Mesenchymal stem cell (in vitro differentiated cells and primary cell): ENCODE results near the gene MICU1.

Source experiments
- DNase-seq: peaks from one replicate; pipeline ENCODE4 v3.0.0-alpha.2; 2013
- H2AFZ ChIP-seq: one replicate; pipeline ENCODE4 v1.6.1; 2013; ENCODE audit warnings: low read depth, mild to moderate bottlenecking, control low read depth, inconsistent platforms, low read length, moderate library complexity
- H2AK5ac ChIP-seq: 2 replicates; pipeline ENCODE4 v1.6.1; 2013; ENCODE audit warnings: low read length, moderate library complexity, mild to moderate bottlenecking, inconsistent platforms; ENCODE audit not compliant: severe bottlenecking
- H2BK120ac ChIP-seq: one replicate; pipeline ENCODE4 v1.6.1; 2013; ENCODE audit warnings: low read depth, mild to moderate bottlenecking, inconsistent platforms, low read length, moderate library complexity
- H2BK12ac ChIP-seq, 2 experiments: one replicate each; pipeline ENCODE4 v1.6.1; 2013; ENCODE audit warnings: inconsistent platforms in 2 of 2, low read length in 2 of 2, mild to moderate bottlenecking in 2 of 2, moderate library complexity in 2 of 2, control low read depth in 1 of 2
- H2BK15ac ChIP-seq: one replicate; pipeline ENCODE4 v1.6.1; 2013; ENCODE audit warnings: mild to moderate bottlenecking, low read depth, inconsistent platforms; ENCODE audit not compliant: poor library complexity, severe bottlenecking
- H2BK5ac ChIP-seq: 2 replicates; pipeline ENCODE4 v1.6.1; 2013; ENCODE audit warnings: low read depth, mild to moderate bottlenecking, low read length, control low read depth, inconsistent platforms; ENCODE audit not compliant: poor library complexity, severe bottlenecking
- H3K14ac ChIP-seq, 2 experiments: one replicate each; pipeline ENCODE4 v1.6.1; 2013; ENCODE audit warnings: inconsistent platforms in 2 of 2, low read length in 2 of 2, control low read depth in 1 of 2, mild to moderate bottlenecking in 1 of 2, moderate library complexity in 1 of 2
- H3K18ac ChIP-seq, 2 experiments: one replicate each; pipeline ENCODE4 v1.6.1; 2013; ENCODE audit warnings: inconsistent platforms in 2 of 2, low read length in 2 of 2, control low read depth in 1 of 2, low read depth in 1 of 2, mild to moderate bottlenecking in 1 of 2
- H3K23ac ChIP-seq, 2 experiments: one replicate each; pipeline ENCODE4 v1.6.1; 2013; ENCODE audit warnings: inconsistent platforms in 2 of 2, low read length in 2 of 2, mild to moderate bottlenecking in 2 of 2, moderate library complexity in 2 of 2, control low read depth in 1 of 2
- H3K27ac ChIP-seq: 2 replicates; pipeline ENCODE4 v1.5.1; 2013; ENCODE audit warnings: mild to moderate bottlenecking, moderate library complexity, low read length, control low read depth, inconsistent platforms; ENCODE audit not compliant: poor library complexity, severe bottlenecking
- H3K27me3 ChIP-seq, 2 experiments: 2 replicates each; pipeline versions ENCODE4 v1.6.1 to v1.7.0; 2013; ENCODE audit warnings: low read length in 2 of 2, mild to moderate bottlenecking in 2 of 2, moderate library complexity in 2 of 2, control low read depth in 1 of 2, inconsistent platforms in 1 of 2; ENCODE audit not compliant: control insufficient read depth in 1 of 2, insufficient read depth in 1 of 2
- H3K36me3 ChIP-seq, 2 experiments: 2 replicates each; pipeline versions ENCODE4 v1.6.1 to v1.7.0; 2013; ENCODE audit warnings: low read length in 2 of 2, control low read depth in 1 of 2, inconsistent platforms in 1 of 2, low read depth in 1 of 2, mild to moderate bottlenecking in 1 of 2; ENCODE audit not compliant: insufficient read depth in 2 of 2, control insufficient read depth in 1 of 2
- H3K4ac ChIP-seq, 2 experiments: one replicate each; pipeline ENCODE4 v1.6.1; 2013; ENCODE audit warnings: inconsistent platforms in 2 of 2, low read length in 2 of 2, mild to moderate bottlenecking in 2 of 2, moderate library complexity in 2 of 2, control low read depth in 1 of 2, low read depth in 1 of 2
- H3K4me1 ChIP-seq: 2 replicates; pipeline ENCODE4 v1.6.1; 2013; ENCODE audit warnings: low read depth, low read length, control low read depth; ENCODE audit not compliant: control insufficient read depth, insufficient read depth
- H3K4me2 ChIP-seq: 2 replicates; pipeline ENCODE4 v1.6.1; 2013; ENCODE audit warnings: low read length, mild to moderate bottlenecking, inconsistent platforms; ENCODE audit not compliant: poor library complexity, severe bottlenecking
- H3K4me3 ChIP-seq, 2 experiments: 2 replicates each; pipeline versions ENCODE4 v1.5.1 to v1.7.0; 2013; ENCODE audit warnings: low read length in 2 of 2, mild to moderate bottlenecking in 2 of 2, control low read depth in 1 of 2, low read depth in 1 of 2; ENCODE audit not compliant: insufficient read depth in 1 of 2
- H3K79me1 ChIP-seq: replicated peaks from 2 replicates; pipeline ENCODE4 v1.6.1; 2013; ENCODE audit warnings: mild to moderate bottlenecking, control low read depth, low read length, inconsistent platforms; ENCODE audit not compliant: poor library complexity, severe bottlenecking
- H3K9ac ChIP-seq: 2 replicates; pipeline ENCODE4 v1.7.0; 2013; ENCODE audit warnings: mild to moderate bottlenecking, low read length, moderate library complexity
- H3K9me3 ChIP-seq: 2 replicates; pipeline ENCODE4 v1.7.0; 2013; ENCODE audit warnings: mild to moderate bottlenecking, low read length; ENCODE audit not compliant: control insufficient read depth
- H4K8ac ChIP-seq: one replicate; pipeline ENCODE4 v1.6.1; 2013; ENCODE audit warnings: inconsistent platforms, mild to moderate bottlenecking, low read length, moderate library complexity
- H4K91ac ChIP-seq: one replicate; pipeline ENCODE4 v1.6.1; 2013; ENCODE audit warnings: mild to moderate bottlenecking, low read length, inconsistent platforms
- WGBS: methylation state at CpG from one replicate; pipeline ENCODE4 v1.1.7; 2013; ENCODE audit warnings: mixed read lengths; 5-methylcytosine and 5-hydroxymethylcytosine counted together

Gene MICU1

DNA sequence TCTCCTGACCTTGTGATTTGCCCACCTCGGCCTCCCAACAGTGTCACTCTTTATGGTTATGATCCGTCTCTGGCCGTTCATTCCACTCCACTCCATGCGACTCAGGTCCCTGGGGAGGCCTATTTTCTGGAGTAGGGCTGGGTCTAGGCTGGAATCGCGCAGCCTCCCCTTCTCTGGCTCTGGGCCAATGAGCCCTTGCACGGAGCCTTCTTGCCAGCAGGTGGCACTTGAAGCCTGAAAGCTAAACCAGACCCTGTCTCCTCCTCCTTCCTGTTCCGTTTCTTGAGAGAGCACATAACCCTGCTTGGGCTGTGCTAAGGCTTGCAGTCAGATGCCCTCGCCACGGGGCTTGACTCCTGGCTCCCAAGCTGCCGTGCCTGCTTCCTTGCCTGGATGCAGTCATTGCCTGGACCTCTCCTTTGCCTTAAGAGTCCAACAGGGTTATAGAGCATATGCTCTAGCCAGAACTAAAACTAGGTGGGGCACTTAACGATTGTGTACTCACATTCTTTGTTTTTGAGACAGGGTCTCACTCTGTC, 261.6 kb downstream of the MICU1 start:
- peak overlapping the region; percentile 30 for H3K4me2 ChIP-seq
- H3K14ac ChIP-seq = no peak overlapping the region
- peak overlapping the region; percentile 46 for H3K27ac ChIP-seq
- no peak overlapping the region for H2AK5ac ChIP-seq
- H3K4me1 ChIP-seq = peaks cover 2% of the 10 kb centered on the region
- H2BK15ac ChIP-seq = no peak overlapping the region
- peaks cover 27 to 29% of the 10 kb centered on the region in 2 experiments for H3K36me3 ChIP-seq
- no peak overlapping the region for H3K23ac ChIP-seq
- peak overlapping the region; percentile 88 for H4K8ac ChIP-seq
- peak overlapping the region in 1 of 2 experiments; percentile 46 for H3K4me3 ChIP-seq
- peak overlapping the region; percentile 60 for H2AFZ ChIP-seq
- peak overlapping the region; percentile 88 for H3K9ac ChIP-seq
- no peak overlapping the region for H2BK12ac ChIP-seq
- H3K9me3 ChIP-seq = no peaks in the 10 kb centered on the region
- H3K27me3 ChIP-seq = no peaks in the 10 kb centered on the region
- peak overlapping the region; percentile 56 for H4K91ac ChIP-seq
- H3K18ac ChIP-seq = peak overlapping the region; percentile 25 to 74
- no peak overlapping the region for H2BK120ac ChIP-seq
- DNase-seq = peak; percentile 95
- H3K79me1 ChIP-seq = peaks cover 3% of the 10 kb centered on the region
- H3K4ac ChIP-seq = peak overlapping the region in 1 of 2 experiments; percentile 60
- H2BK5ac ChIP-seq = no peak overlapping the region
- WGBS = 11% methylated on average over 10 of the region's 12 CpGs

DNA sequence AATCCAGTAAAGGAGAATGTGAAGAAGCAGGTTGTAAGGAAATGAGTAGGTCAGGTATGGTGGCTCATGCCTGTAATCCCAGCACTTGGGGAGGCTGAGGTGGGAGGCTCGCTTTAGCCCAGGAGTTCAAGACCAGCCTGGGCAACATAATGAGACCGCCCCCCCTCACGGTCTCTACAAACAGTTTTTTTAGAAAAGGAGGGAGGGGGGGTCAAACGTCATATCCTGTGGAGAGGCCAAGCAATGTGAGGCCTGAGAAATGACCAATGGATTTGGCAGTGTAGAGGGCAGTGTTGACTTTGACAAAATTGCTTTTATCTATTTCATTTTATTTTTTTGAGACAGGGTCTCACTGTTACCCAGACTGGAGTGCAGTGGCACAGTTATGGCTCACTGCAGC, 268.9 kb downstream of the MICU1 start:
- no peak overlapping the region for H3K14ac ChIP-seq
- H3K4me3 ChIP-seq = no peak overlapping the region
- 93% methylated on average over 4 of the region's 4 CpGs for WGBS
- H4K91ac ChIP-seq = no peak overlapping the region
- no peak for DNase-seq
- no peak overlapping the region for H3K9ac ChIP-seq
- H2AFZ ChIP-seq = no peak overlapping the region
- H2BK5ac ChIP-seq = no peak overlapping the region
- H3K4ac ChIP-seq = no peak overlapping the region
- H3K4me1 ChIP-seq = peaks cover 6% of the 10 kb centered on the region
- H3K79me1 ChIP-seq = peaks cover 3% of the 10 kb centered on the region
- no peak overlapping the region for H2AK5ac ChIP-seq
- H3K23ac ChIP-seq = no peak overlapping the region
- H3K18ac ChIP-seq = no peak overlapping the region
- H3K27me3 ChIP-seq = no peaks in the 10 kb centered on the region
- H3K9me3 ChIP-seq = no peaks in the 10 kb centered on the region
- no peak overlapping the region for H2BK120ac ChIP-seq
- H3K27ac ChIP-seq = no peak overlapping the region
- no peak overlapping the region for H2BK12ac ChIP-seq
- no peak overlapping the region for H2BK15ac ChIP-seq
- no peak overlapping the region for H4K8ac ChIP-seq
- H3K4me2 ChIP-seq = no peak overlapping the region
- H3K36me3 ChIP-seq = peaks cover 5 to 11% of the 10 kb centered on the region in 2 experiments

DNA sequence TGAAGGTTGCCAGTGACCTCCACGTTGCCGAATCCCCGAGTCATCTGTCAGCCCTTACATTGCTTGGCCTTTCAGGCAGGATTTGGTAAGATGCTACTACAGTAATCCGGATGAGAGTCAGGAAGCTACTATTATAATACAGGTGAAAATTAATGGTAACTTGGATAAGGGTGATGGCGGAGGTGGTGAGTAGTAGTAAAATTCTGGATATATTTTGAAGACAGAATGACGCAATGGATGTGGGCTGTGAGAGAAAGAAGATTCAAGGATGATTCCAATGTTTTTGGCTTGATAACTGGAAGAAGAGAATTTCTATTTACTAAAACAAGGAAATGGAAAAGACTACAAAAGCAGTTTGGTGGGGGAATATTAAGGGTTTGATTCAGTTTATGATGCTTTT, 269.8 kb downstream of the MICU1 start:
- H2AK5ac ChIP-seq = no peak overlapping the region

DNA sequence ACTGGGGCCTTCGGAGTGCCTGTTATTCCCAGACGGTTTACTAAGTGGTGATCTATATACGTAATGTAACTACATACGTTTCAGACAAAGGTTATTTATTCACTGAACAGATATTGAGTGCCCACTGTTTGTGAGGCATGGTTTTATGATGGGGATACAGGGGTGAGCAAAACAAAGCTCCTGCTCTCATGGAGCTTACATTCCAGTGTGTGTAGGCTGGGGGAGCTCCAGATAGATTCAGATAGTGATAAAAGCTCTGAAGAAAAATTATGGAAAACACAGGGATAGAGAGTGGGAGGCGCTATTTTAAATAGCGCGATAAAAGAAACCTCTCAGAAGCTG, 270.7 kb downstream of the MICU1 start:
- no peak overlapping the region for H3K4ac ChIP-seq
- peak overlapping the region; percentile 69 for H3K27ac ChIP-seq
- WGBS = 77% methylated on average over 4 of the region's 7 CpGs
- no peak overlapping the region for H2AK5ac ChIP-seq
- H3K18ac ChIP-seq = no peak overlapping the region
- no peaks in the 10 kb centered on the region for H3K27me3 ChIP-seq
- DNase-seq = no peak
- H3K14ac ChIP-seq = no peak overlapping the region
- H3K4me2 ChIP-seq = peak overlapping the region; percentile 51
- H3K36me3 ChIP-seq = peaks cover 18 to 19% of the 10 kb centered on the region in 2 experiments
- H3K9ac ChIP-seq = peak overlapping the region; percentile 98
- H3K23ac ChIP-seq = no peak overlapping the region
- H3K4me3 ChIP-seq = peak overlapping the region; percentile 20 to 85
- peaks cover 17% of the 10 kb centered on the region for H3K79me1 ChIP-seq
- no peak overlapping the region for H2BK12ac ChIP-seq
- no peak overlapping the region for H4K91ac ChIP-seq
- H3K4me1 ChIP-seq = peaks cover 6% of the 10 kb centered on the region
- no peaks in the 10 kb centered on the region for H3K9me3 ChIP-seq
- H4K8ac ChIP-seq = peak overlapping the region; percentile 83
- H2BK5ac ChIP-seq = no peak overlapping the region
- no peak overlapping the region for H2BK120ac ChIP-seq
- no peak overlapping the region for H2AFZ ChIP-seq
- H2BK15ac ChIP-seq = no peak overlapping the region

More for the DNA sequence above, 269.8 kb downstream of the MICU1 start:
- H3K14ac ChIP-seq = no peak overlapping the region
- H3K4me2 ChIP-seq = no peak overlapping the region
- H2AFZ ChIP-seq = no peak overlapping the region
- H2BK12ac ChIP-seq = no peak overlapping the region
- H2BK5ac ChIP-seq = no peak overlapping the region
- no peak overlapping the region for H4K91ac ChIP-seq
- no peak overlapping the region for H3K4ac ChIP-seq
- no peaks in the 10 kb centered on the region for H3K27me3 ChIP-seq
- no peaks in the 10 kb centered on the region for H3K9me3 ChIP-seq
- H2BK120ac ChIP-seq = no peak overlapping the region
- H3K4me3 ChIP-seq = no peak overlapping the region
- no peak overlapping the region for H2BK15ac ChIP-seq
- H3K9ac ChIP-seq = no peak overlapping the region
- H3K4me1 ChIP-seq = peaks cover 6% of the 10 kb centered on the region
- no peak overlapping the region for H3K27ac ChIP-seq
- no peak for DNase-seq
- 98% methylated on average over 6 of the region's 6 CpGs for WGBS
- H3K79me1 ChIP-seq = peaks cover 9% of the 10 kb centered on the region
- no peak overlapping the region for H3K23ac ChIP-seq
- no peak overlapping the region for H4K8ac ChIP-seq
- no peak overlapping the region for H3K18ac ChIP-seq
- H3K36me3 ChIP-seq = peaks cover 10 to 11% of the 10 kb centered on the region in 2 experiments
